Fibroblast of lung (primary cell): ENCODE data around the gene CTTN.

Experiments
- CTCF ChIP-seq, 2 donors: IDR thresholded peaks in 1 of 2; conservative IDR thresholded peaks in 1 of 2; 1 replicate in 1 of 2; 2 replicates in 1 of 2; pipeline ENCODE4 v1.5.1; 2011 to 2012; ENCODE audit warnings: low read length in 2 of 2, control low read depth in 1 of 2, inconsistent platforms in 1 of 2, low read depth in 1 of 2, mild to moderate bottlenecking in 1 of 2
- EZH2 ChIP-seq: IDR thresholded peaks from 2 replicates; pipeline ENCODE4 v1.5.1; 2012; ENCODE audit warnings: low read length, control low read depth, mild to moderate bottlenecking; ENCODE audit errors: missing control alignments

GRCh38 chr11:70423523-70424505 is 25.5 kb downstream of the CTTN start:
- TF ChIP-seq CTCF (conservative IDR thresholded peaks at IDR 0.05 in 1 of 2, IDR thresholded peaks at IDR 0.05 in 1 of 2; ENCODE audit: low read depth in 1 of 2, low read length in 2 of 2) (no peak), EZH2 (no peak)
